HG03097 (cell line): ENCODE data around the gene ANKRD44.
"Not testable (repeated sequence)": the region's sequence is repeated elsewhere in the genome, so short reads cannot be mapped to it uniquely, and the experiment has no call there.

Experiments
- ATAC-seq: cut with Tn5 transposase; IDR thresholded peaks from one replicate; pipeline ENCODE4 v1.9.1; 2021; ENCODE audit not compliant: unreplicated experiment, low FRiP score

ANKRD44 gene

GRCh38 chr2:197088694-197089093 lies 221.9 kb downstream of the ANKRD44 start:
- no peak for ATAC-seq

- no peak for ATAC-seq
Measured at GRCh38 chr2:197086500-197086899, 224.1 kb downstream of the ANKRD44 start.

GRCh38 chr2:197085665-197086064 lies 224.9 kb downstream of the ANKRD44 start:
- no peak for ATAC-seq

- no peak for ATAC-seq
Measured at GRCh38 chr2:197081294-197081693, 229.3 kb downstream of the ANKRD44 start.

GRCh38 chr2:197080578-197081216 lies 229.9 kb downstream of the ANKRD44 start:
- ATAC-seq: no peak

GRCh38 chr2:197079832-197080555 lies 230.6 kb downstream of the ANKRD44 start:
- ATAC-seq: no peak

- ATAC-seq: no peak
Measured at GRCh38 chr2:197079414-197079813, 231.2 kb downstream of the ANKRD44 start.

- ATAC-seq: no peak
Measured at GRCh38 chr2:197078535-197078934, 232.0 kb downstream of the ANKRD44 start.

- no peak for ATAC-seq
Measured at GRCh38 chr2:197077336-197077735, 233.2 kb downstream of the ANKRD44 start.

- ATAC-seq: no peak
Measured at GRCh38 chr2:197076652-197077051, 233.9 kb downstream of the ANKRD44 start.

- ATAC-seq: no peak
Measured at GRCh38 chr2:197075754-197076337, 234.7 kb downstream of the ANKRD44 start.

- ATAC-seq: no peak
Measured at GRCh38 chr2:197075281-197075680, 235.3 kb downstream of the ANKRD44 start.

GRCh38 chr2:197073701-197074433 lies 236.7 kb downstream of the ANKRD44 start:
- ATAC-seq: no peak

- ATAC-seq: no peak
Measured at GRCh38 chr2:197073270-197073669, 237.3 kb downstream of the ANKRD44 start.

GRCh38 chr2:197072533-197072932 lies 238.0 kb downstream of the ANKRD44 start:
- no peak for ATAC-seq

GRCh38 chr2:197071790-197072436 lies 238.7 kb downstream of the ANKRD44 start:
- no peak for ATAC-seq

- ATAC-seq: no peak
Measured at GRCh38 chr2:197071213-197071612, 239.4 kb downstream of the ANKRD44 start.

- ATAC-seq: no peak
Measured at GRCh38 chr2:197069958-197070357, 240.6 kb downstream of the ANKRD44 start.

GRCh38 chr2:197062574-197062973 lies 248.0 kb downstream of the ANKRD44 start:
- not testable (repeated sequence) for ATAC-seq

GRCh38 chr2:197059477-197059876 lies 251.1 kb downstream of the ANKRD44 start:
- ATAC-seq: no peak
